ENCODE results near the gene ADAM22. TPM values are rescaled to one million over a fixed set of nuclear protein-coding genes. Genes with fewer than 3 reads are reported as not detected.

Gene ADAM22
- total RNA-seq, 4 donors from 2014 or later = 0.88 to 2.5 (median 1.6) TPM

DNA sequence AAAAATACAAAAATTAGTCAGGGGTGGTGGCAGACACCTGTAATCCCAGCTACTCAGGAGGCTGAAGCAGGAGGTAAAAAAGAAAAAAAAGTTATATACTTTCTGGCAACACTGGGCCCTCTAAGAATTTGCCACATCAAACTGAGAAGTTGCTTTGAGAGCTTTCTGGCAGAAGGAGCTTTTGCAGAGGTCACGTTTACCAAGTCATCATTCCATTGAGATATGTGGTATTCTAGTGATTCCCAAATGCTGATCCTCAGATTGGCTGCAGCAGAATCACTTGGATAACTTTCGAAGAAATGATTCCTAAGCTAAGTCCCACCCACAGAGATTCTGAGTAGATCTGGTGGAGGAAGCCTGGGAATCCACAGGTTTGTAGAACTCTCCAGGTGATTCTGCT, 80.5 kb downstream of the ADAM22 start:
- no peak for TF ChIP-seq POLR2A (IDR thresholded peaks at IDR 0.05)
- TF ChIP-seq CTCF (IDR thresholded peaks at IDR 0.05) = no peak
- DNase-seq = no peak
- H3K4me3 ChIP-seq = no peak overlapping the region
- H3K27me3 ChIP-seq = no peaks in the 10 kb centered on the region
- no peaks in the 10 kb centered on the region for H3K36me3 ChIP-seq
- no peaks in the 10 kb centered on the region for H3K9me3 ChIP-seq
- no peaks in the 10 kb centered on the region for H3K4me1 ChIP-seq
- H3K27ac ChIP-seq = no peak overlapping the region

DNA sequence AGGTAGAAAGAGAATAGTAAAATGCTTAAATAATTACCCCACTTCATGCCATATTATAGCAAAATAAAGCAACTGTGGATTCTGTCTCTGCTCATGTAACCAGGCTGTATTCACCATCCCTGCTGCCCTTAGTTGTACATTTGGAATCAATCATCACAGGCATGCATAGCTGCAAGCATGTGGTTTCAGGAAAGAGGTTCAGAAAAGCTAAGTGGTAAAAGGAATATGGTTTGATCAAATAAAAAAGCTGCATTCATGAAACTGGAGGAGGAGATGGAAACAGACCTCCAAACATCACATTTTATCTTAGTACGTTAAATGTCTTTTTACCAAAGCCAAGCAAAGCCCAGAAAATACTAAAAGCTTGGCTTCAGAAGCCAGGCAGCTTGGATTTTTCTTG, 81.3 kb downstream of the ADAM22 start:
- Histone ChIP-seq H3K4me3 (no peak overlapping the region), H3K9me3 (no peaks in the 10 kb centered on the region), H3K27ac (no peak overlapping the region), H3K4me1 (no peaks in the 10 kb centered on the region), H3K27me3 (no peaks in the 10 kb centered on the region), H3K36me3 (no peaks in the 10 kb centered on the region)
- TF ChIP-seq CTCF (IDR thresholded peaks at IDR 0.05) (no peak), POLR2A (IDR thresholded peaks at IDR 0.05) (no peak)
- DNase-seq = no peak

GRCh38 chr7:88018501-88018900, 84.5 kb downstream of the ADAM22 start:
- TF ChIP-seq CTCF (IDR thresholded peaks at IDR 0.05) = no peak
- TF ChIP-seq POLR2A (IDR thresholded peaks at IDR 0.05) = no peak
- no peaks in the 10 kb centered on the region for H3K9me3 ChIP-seq
- H3K4me3 ChIP-seq = no peak overlapping the region
- H3K27me3 ChIP-seq = no peaks in the 10 kb centered on the region
- no peak for DNase-seq
- H3K4me1 ChIP-seq = no peaks in the 10 kb centered on the region
- no peaks in the 10 kb centered on the region for H3K36me3 ChIP-seq
- H3K27ac ChIP-seq = no peak overlapping the region

- no peak overlapping the region for H3K27ac ChIP-seq
- H3K4me3 ChIP-seq = no peak overlapping the region
- H3K9me3 ChIP-seq = no peaks in the 10 kb centered on the region
- H3K27me3 ChIP-seq = no peaks in the 10 kb centered on the region
- H3K4me1 ChIP-seq = no peaks in the 10 kb centered on the region
- no peaks in the 10 kb centered on the region for H3K36me3 ChIP-seq
- no peak for DNase-seq
- no peak for TF ChIP-seq CTCF (IDR thresholded peaks at IDR 0.05)
- no peak for TF ChIP-seq POLR2A (IDR thresholded peaks at IDR 0.05)
These were observed 87.1 kb downstream of the ADAM22 start for GRCh38 chr7:88020953-88021665.

DNA sequence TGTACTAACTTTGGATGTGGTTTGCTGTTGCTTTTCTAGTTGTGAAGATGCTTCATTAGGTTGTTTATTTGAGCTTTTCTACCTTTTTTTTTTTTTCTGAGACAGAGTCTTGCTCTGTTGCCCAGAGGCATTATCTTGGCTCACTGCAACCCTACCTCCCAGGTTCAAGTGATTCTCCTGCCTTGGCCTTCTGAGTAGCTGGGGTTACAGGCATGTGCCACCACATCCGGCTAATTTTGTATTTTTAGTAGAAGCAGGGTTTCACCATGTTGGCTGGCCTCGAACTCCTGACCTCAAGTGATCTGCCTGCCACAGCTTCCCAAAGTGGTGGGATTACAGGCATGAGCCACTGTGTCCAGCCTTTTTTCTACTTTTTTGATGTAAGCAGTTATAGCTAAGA, 93.7 kb downstream of the ADAM22 start:
- DNase-seq = no peak
- no peaks in the 10 kb centered on the region for H3K27me3 ChIP-seq
- H3K4me3 ChIP-seq = no peak overlapping the region
- H3K9me3 ChIP-seq = peaks cover 0 to 24% (median 5%) of the 10 kb centered on the region in 4 donors
- H3K36me3 ChIP-seq = no peaks in the 10 kb centered on the region
- no peak overlapping the region for H3K27ac ChIP-seq
- H3K4me1 ChIP-seq = no peaks in the 10 kb centered on the region
- TF ChIP-seq POLR2A (IDR thresholded peaks at IDR 0.05) (no peak), CTCF (IDR thresholded peaks at IDR 0.05) (no peak)
